Activated CD8-positive, alpha-beta memory T cell treated with anti-CD3 and anti-CD28 coated beads for 24 hours (primary cell): ENCODE data around the gene CKS1B.

Experiments used
- DNase-seq: peaks from one replicate; pipeline ENCODE4 v3.0.0-alpha.2; 2020

Gene CKS1B

GRCh38 chr1:155003227-155003765 lies 28.8 kb downstream of the CKS1B start:
- DNase-seq = peak; percentile 70

GRCh38 chr1:155003766-155004351 lies 29.4 kb downstream of the CKS1B start:
- no peak for DNase-seq

GRCh38 chr1:155004352-155005075 lies 30.0 kb downstream of the CKS1B start:
- DNase-seq = no peak

GRCh38 chr1:155005076-155006011 lies 30.9 kb downstream of the CKS1B start:
- no peak for DNase-seq

- peak; percentile 74 for DNase-seq
Observed at GRCh38 chr1:155006601-155007101, 32.2 kb downstream of the CKS1B start.

GRCh38 chr1:155007251-155007828 lies 32.9 kb downstream of the CKS1B start:
- DNase-seq = no peak

GRCh38 chr1:155008015-155008941 lies 33.8 kb downstream of the CKS1B start:
- DNase-seq = no peak

- no peak for DNase-seq
Observed at GRCh38 chr1:155009221-155009711, 34.8 kb downstream of the CKS1B start.

GRCh38 chr1:155009742-155010141 lies 35.3 kb downstream of the CKS1B start:
- no peak for DNase-seq

- DNase-seq = no peak
Observed at GRCh38 chr1:155010211-155010918, 35.9 kb downstream of the CKS1B start.

- no peak for DNase-seq
Observed at GRCh38 chr1:155011004-155011416, 36.5 kb downstream of the CKS1B start.

GRCh38 chr1:155011437-155012025 lies 37.0 kb downstream of the CKS1B start:
- DNase-seq = no peak

GRCh38 chr1:155012026-155012546 lies 37.6 kb downstream of the CKS1B start:
- DNase-seq = no peak

GRCh38 chr1:155012776-155013602 lies 38.5 kb downstream of the CKS1B start:
- no peak for DNase-seq

GRCh38 chr1:155013632-155014031 lies 39.2 kb downstream of the CKS1B start:
- no peak for DNase-seq

- no peak for DNase-seq
Observed at GRCh38 chr1:155014709-155015508, 40.4 kb downstream of the CKS1B start.

- no peak for DNase-seq
Observed at GRCh38 chr1:155015527-155016230, 41.2 kb downstream of the CKS1B start.
